Mammary epithelial cell (primary cell): ENCODE data around the gene IGF2BP3.

Source experiments
- CTCF ChIP-seq, 2 donors: IDR thresholded peaks in 1 of 2; conservative IDR thresholded peaks in 1 of 2; 2 replicates each; pipeline ENCODE4 v1.5.1; 2011 to 2012; ENCODE audit warnings: inconsistent platforms in 2 of 2, low read length in 2 of 2, mild to moderate bottlenecking in 2 of 2, control low read depth in 1 of 2, low read depth in 1 of 2; ENCODE audit not compliant: insufficient read depth in 1 of 2; ENCODE audit errors: extremely low read depth in 1 of 2
- EZH2 ChIP-seq: IDR thresholded peaks from 2 replicates; pipeline ENCODE4 v1.6.1; 2012; ENCODE audit warnings: low read length, inconsistent platforms, borderline replicate concordance

GRCh38 chr7:23514755-23515154, 44.5 kb upstream of the IGF2BP3 start:
- no peak for TF ChIP-seq EZH2
- TF ChIP-seq CTCF (conservative IDR thresholded peaks at IDR 0.05 in 1 of 2, IDR thresholded peaks at IDR 0.05 in 1 of 2; ENCODE audit: extremely low read depth in 1 of 2, insufficient read depth in 1 of 2, low read depth in 1 of 2, low read length in 2 of 2): no peak
